ENCODE measurements around the gene NBL1. TPM values are rescaled to one million over a fixed set of nuclear protein-coding genes. Genes with fewer than 3 reads are reported as not detected.

The NBL1 gene, protein sequence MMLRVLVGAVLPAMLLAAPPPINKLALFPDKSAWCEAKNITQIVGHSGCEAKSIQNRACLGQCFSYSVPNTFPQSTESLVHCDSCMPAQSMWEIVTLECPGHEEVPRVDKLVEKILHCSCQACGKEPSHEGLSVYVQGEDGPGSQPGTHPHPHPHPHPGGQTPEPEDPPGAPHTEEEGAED
- 51.5 and 81.4 TPM in 2 replicates for total RNA-seq

DNA sequence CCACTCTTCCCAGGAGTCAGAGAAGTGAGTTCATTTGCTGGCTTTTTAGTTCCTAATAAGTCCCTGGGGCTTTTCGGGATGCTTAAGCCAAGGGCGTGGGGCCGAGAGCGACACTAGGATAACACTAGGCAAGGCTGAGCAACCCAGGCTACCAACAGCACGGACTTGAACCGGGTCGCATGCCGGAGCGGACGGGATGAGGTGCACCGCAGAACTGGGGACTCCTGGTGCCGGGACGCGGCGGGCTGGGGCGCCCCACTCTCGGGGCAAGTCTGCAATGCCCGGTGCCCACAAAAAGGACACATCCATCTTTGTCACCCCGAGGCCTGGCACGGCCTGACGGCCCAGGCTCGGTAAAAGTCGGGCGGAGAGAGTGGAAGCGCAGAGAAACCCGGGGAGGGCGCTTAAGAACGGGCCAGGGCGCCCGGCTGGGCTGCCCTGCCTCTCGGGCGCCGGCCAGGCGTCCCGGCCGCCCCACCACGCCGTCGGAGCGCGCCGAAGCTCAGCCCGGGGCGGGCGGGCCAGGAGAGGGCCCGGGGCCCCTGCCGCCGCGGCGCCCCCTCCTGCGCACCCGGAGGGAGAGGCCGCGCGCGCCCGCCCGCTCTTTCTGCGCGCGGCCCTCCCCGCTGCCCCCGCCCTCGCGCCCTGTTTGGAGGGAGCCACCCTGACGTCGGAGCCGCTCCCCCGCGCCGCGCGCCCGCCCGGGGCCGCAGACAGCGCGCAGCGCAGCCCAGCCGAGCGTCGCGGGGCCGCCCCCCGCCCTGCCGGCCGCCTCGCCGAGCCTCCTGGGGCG, at the start of gene NBL1:
Gene NBL1 (plus strand): TSS at position 710 of the 793 bp plus-strand sequence. CDS start 10,720 bp downstream, outside the sequence.

DNA sequence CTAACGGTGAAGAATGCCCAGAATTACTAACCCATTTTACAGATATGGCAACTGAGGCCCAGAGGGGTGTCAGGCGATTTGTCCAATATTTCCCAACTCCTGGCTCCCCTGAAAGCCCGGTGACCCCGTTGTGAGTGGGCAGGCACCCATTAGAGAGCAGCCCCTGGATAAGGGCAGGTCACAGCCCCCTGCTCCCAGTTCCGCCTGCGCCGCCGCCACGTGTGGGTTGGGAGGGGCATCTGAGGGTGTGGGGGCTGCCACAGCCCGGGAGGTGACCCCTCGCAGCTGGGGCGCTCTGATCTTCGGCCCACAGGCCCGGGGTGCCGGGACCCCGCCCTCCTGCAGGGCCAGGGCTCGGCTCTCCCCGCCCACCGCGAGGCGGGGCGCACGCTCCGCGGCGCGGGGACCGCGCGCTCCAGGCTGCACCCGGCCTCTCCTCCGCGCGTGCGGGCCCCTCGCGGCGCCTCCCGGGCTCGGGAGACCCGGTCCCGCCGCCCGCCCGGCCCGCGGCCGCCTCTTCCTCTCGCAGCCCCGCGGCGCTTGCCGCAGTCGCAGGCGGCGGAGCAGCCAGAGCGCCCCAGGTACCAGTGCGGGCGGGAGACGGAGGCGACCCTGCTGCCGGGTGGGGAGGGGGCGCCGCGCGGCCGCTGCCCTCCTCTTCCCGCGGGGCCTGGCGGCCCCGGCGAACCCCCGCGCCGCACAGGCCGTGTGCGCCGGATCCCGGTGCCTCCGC, 20.5 kb downstream of the NBL1 start, which contains the start of gene HTR6:
Gene HTR6 (plus strand): TSS at position 423 of the 733 bp plus-strand sequence. CDS start 879 bp downstream, outside the sequence.

Other genes with a start within 250 kb of the NBL1 start
- 117 and 120 TPM in 2 replicates for gene CAPZB, start 158.8 kb upstream of the NBL1 start, total RNA-seq
- not detected in 2 replicates for gene HTR6, start 20.6 kb downstream of the NBL1 start, total RNA-seq
- gene TMCO4, start 155.6 kb downstream of the NBL1 start, total RNA-seq: 13.3 and 19.9 TPM in 2 replicates
- not detected in 2 replicates for gene RNF186, start 171.0 kb downstream of the NBL1 start, total RNA-seq
- gene OTUD3, start 238.1 kb downstream of the NBL1 start, total RNA-seq: 1.1 and 2.3 TPM in 2 replicates

Measured in cardiac atrium fibroblast (primary cell).